ENCODE measurements around the gene FKBP2.

Gene FKBP2

DNA sequence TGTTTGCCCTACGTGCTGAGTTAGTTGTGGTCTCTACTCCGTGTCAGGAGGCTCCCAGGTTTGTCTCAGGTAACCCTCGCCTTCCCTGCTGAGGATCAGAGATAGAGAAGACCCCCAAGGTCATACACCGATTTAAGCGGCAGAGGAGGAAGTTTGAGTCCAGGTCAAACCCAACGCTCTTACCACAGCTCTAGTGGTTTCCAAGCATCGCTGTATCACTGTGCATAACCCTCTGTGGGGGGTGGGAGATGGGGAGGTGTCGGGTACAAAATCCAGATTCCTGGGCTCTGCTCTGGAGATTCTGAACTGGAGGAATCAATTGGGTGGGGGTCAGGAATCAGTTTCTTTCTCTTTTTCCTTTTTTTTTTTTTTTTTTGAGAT is 9.9 kb upstream of the FKBP2 start:
- DNase-seq (ENCODE audit: low read depth in 1 of 2, low spot score in 1 of 2) = peak in 1 of 2 experiments; percentile 72
- Histone ChIP-seq H3K27me3 (ENCODE audit: insufficient read depth, poor library complexity, severe bottlenecking) (no peaks in the 10 kb centered on the region), H3K27ac (replicated peaks) (peak overlapping the region; percentile 79), H3K4me3 (replicated peaks; ENCODE audit: insufficient read depth, low read length) (peak overlapping the region; percentile 73)
- TF ChIP-seq REST (IDR thresholded peaks at IDR 0.05; ENCODE audit: insufficient replicate concordance, low read depth) = no peak
- TF ChIP-seq, protein P1, sequence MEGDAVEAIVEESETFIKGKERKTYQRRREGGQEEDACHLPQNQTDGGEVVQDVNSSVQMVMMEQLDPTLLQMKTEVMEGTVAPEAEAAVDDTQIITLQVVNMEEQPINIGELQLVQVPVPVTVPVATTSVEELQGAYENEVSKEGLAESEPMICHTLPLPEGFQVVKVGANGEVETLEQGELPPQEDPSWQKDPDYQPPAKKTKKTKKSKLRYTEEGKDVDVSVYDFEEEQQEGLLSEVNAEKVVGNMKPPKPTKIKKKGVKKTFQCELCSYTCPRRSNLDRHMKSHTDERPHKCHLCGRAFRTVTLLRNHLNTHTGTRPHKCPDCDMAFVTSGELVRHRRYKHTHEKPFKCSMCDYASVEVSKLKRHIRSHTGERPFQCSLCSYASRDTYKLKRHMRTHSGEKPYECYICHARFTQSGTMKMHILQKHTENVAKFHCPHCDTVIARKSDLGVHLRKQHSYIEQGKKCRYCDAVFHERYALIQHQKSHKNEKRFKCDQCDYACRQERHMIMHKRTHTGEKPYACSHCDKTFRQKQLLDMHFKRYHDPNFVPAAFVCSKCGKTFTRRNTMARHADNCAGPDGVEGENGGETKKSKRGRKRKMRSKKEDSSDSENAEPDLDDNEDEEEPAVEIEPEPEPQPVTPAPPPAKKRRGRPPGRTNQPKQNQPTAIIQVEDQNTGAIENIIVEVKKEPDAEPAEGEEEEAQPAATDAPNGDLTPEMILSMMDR (IDR thresholded peaks at IDR 0.05; ENCODE audit: insufficient read depth, low read length) = no peak
- no peak for TF ChIP-seq GABPA (IDR thresholded peaks at IDR 0.05; ENCODE audit: low read depth)
- no peak for TF ChIP-seq POLR2AphosphoS5 (IDR thresholded peaks at IDR 0.05; ENCODE audit: low read depth)

GRCh38 chr11:64231546-64231945 is 9.3 kb upstream of the FKBP2 start:
- DNase-seq (ENCODE audit: low read depth in 1 of 2, low spot score in 1 of 2) = no peak
- no peaks in the 10 kb centered on the region for H3K27me3 ChIP-seq (ENCODE audit: insufficient read depth, poor library complexity, severe bottlenecking)
- no peak overlapping the region for H3K27ac ChIP-seq (replicated peaks)
- TF ChIP-seq REST (IDR thresholded peaks at IDR 0.05; ENCODE audit: insufficient replicate concordance, low read depth) (no peak), SPI1 (IDR thresholded peaks at IDR 0.05; ENCODE audit: borderline replicate concordance, low read depth) (no peak), GABPA (IDR thresholded peaks at IDR 0.05; ENCODE audit: low read depth) (no peak), POLR2AphosphoS5 (IDR thresholded peaks at IDR 0.05; ENCODE audit: low read depth) (no peak)
- TF ChIP-seq, protein P1 (IDR thresholded peaks at IDR 0.05; ENCODE audit: insufficient read depth, low read length) = no peak
- H3K4me3 ChIP-seq (replicated peaks; ENCODE audit: insufficient read depth, low read length) = no peak overlapping the region; the same call in 1 of the 2 replicates

GRCh38 chr11:64232182-64232966 is 8.5 kb upstream of the FKBP2 start:
- no peak overlapping the region for H3K27ac ChIP-seq (replicated peaks)
- no peak overlapping the region for H3K4me3 ChIP-seq (replicated peaks; ENCODE audit: insufficient read depth, low read length)
- TF ChIP-seq GABPA (IDR thresholded peaks at IDR 0.05; ENCODE audit: low read depth) (no peak), SPI1 (IDR thresholded peaks at IDR 0.05; ENCODE audit: borderline replicate concordance, low read depth) (no peak), REST (IDR thresholded peaks at IDR 0.05; ENCODE audit: insufficient replicate concordance, low read depth) (no peak), POLR2AphosphoS5 (IDR thresholded peaks at IDR 0.05; ENCODE audit: low read depth) (no peak)
- TF ChIP-seq, protein P1 (IDR thresholded peaks at IDR 0.05; ENCODE audit: insufficient read depth, low read length) = no peak
- no peaks in the 10 kb centered on the region for H3K27me3 ChIP-seq (ENCODE audit: insufficient read depth, poor library complexity, severe bottlenecking)
- DNase-seq (ENCODE audit: low read depth in 1 of 2, low spot score in 1 of 2) = no peak
